ENCODE results near the gene MPZL1. TPM values are rescaled to one million over a fixed set of nuclear protein-coding genes. Genes with fewer than 3 reads are reported as not detected.
"Not testable (repeated sequence)": the region's sequence is repeated elsewhere in the genome, so short reads cannot be mapped to it uniquely, and the experiment has no call there.

MPZL1 gene
- total RNA-seq, 1 experiment from 2014 or later, result 63.0 TPM

DNA sequence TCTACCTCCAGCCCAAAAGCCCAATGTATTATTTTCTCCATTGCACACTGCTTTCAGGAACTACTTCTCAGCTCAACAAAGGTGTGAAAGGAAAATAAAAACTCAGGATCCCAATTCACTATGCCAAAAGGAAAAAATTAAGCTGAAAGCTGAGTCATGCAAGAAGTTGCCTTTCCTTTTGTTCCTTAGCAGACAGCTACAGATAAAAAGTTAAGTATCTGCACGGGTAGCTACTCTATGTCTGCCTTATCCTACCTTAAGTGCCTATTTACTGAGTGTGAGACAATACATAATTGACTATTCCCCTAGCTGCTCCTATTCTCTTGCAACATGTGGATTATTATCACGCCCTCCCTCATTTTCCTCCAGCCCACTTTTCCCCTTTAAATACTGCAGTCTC, 108.1 kb downstream of the MPZL1 start:
- H3K4me3 ChIP-seq, result no peak overlapping the region
- no peak for DNase-seq
- no peaks in the 10 kb centered on the region for H3K27me3 ChIP-seq
- H3K36me3 ChIP-seq, result no peaks in the 10 kb centered on the region
- no peak overlapping the region for H3K27ac ChIP-seq
- H3K9me3 ChIP-seq (replicated peaks), result no peaks in the 10 kb centered on the region
- H3K4me1 ChIP-seq, result no peaks in the 10 kb centered on the region

DNA sequence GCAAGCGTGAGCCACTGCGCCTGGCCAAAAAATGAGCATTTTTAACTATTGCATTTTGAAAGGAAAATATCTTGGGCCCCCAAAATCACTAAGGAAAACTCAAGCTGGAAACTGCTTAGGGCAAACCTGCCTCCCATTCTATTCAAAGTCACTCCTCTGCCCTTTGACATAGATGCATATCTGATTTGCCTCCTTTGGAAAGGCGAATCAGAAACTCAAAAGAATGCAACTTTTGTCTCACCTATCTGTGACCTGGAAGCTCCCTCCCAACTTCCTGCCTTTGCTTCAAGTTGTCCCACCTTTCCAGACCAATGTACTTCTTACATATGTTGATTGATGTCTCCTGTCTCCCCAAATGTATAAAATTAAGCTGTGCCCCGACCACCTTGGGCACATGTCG, 108.9 kb downstream of the MPZL1 start:
- H3K4me3 ChIP-seq; H3K27me3 ChIP-seq; H3K27ac ChIP-seq; H3K9me3 ChIP-seq (replicated peaks); DNase-seq; H3K4me1 ChIP-seq; H3K36me3 ChIP-seq: not testable (repeated sequence)

DNA sequence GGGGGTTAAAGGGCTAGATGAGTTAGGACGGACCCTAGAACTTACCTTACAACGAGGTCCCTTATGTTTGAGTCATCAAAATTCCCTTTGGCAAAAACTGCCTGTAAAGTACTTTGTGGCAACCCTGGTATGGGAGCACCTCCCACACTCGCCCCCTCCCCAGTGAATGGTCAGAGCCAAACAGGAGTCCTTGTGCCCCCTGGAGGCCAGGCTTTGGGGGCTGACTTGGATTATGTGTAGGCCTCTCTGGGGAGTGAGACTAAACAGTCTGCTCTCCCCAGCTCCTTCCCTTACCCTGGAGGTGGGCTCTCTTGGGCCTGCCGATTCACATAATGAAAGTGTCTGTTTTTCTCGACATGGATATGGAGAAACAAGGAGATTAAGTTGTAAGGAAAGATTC, 110.9 kb downstream of the MPZL1 start:
- no peak overlapping the region for H3K27ac ChIP-seq
- no peaks in the 10 kb centered on the region for H3K27me3 ChIP-seq
- no peak overlapping the region for H3K4me3 ChIP-seq
- no peaks in the 10 kb centered on the region for H3K36me3 ChIP-seq
- no peak for DNase-seq
- H3K9me3 ChIP-seq (replicated peaks), result no peaks in the 10 kb centered on the region
- no peaks in the 10 kb centered on the region for H3K4me1 ChIP-seq

DNA sequence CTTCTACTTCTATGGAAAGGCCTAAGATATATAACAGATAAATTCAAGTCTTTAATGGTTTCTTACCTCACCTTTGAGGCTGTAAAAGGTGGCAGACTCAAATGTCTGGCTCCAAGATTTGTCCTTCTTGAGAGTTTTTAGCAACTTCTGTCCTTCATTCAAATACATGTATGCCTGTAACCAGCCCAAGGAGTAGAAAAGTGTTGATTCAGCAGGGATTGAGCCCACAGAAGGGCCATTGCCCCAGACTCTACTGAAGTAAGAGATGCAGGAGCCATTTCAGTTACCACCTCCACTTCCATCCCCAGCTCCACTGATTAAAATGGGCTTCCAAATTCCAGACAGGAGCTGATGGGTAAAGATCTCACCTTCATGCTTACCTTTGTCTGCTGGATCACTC, 112.1 kb downstream of the MPZL1 start:
- no peak for DNase-seq
- Histone ChIP-seq H3K9me3 (replicated peaks) (no peaks in the 10 kb centered on the region), H3K27ac (no peak overlapping the region), H3K4me1 (no peaks in the 10 kb centered on the region), H3K27me3 (no peaks in the 10 kb centered on the region), H3K36me3 (no peaks in the 10 kb centered on the region), H3K4me3 (no peak overlapping the region)

DNA sequence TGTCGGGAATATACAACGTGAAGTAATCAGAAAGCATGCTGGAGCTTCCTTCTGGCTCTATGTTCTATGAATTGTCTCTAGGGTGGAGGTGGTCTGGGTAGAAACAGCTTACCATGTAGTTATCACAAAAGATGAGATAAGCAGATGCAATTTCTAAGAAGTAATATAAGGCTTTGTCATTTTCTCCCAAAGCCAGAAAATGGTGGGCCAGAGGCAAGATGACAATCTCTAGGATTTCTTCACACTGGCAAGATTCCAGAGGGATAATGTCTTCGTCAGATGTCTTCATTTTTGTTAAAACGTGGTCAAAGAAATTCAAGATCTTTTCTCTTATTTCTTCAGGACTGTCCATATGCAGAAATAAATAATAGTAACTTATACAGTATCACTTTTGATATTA, 114.4 kb downstream of the MPZL1 start:
- no peaks in the 10 kb centered on the region for H3K4me1 ChIP-seq
- H3K27ac ChIP-seq, result no peak overlapping the region
- H3K27me3 ChIP-seq, result no peaks in the 10 kb centered on the region
- no peaks in the 10 kb centered on the region for H3K9me3 ChIP-seq (replicated peaks)
- H3K4me3 ChIP-seq, result no peak overlapping the region
- no peaks in the 10 kb centered on the region for H3K36me3 ChIP-seq
- DNase-seq, result no peak

DNA sequence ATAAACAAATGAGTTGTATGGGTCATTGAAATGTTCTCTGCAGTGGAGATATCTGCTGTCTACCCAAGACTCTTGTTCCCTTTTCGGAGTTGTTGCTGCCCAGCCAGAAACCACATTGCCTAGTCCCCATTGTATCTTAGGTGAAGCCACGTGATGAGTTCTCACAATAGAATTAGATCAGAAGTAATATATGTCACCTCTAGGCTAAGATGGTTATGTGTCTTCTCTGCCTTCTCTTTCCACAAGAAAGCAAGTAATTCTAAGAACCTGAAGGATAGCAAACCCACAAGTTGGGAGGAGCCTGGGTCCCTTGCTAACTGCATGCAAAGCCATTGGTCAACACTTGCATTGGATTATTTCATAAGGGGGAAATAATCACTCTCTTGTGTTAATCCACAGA, 115.5 kb downstream of the MPZL1 start:
- Histone ChIP-seq H3K9me3 (replicated peaks) (no peaks in the 10 kb centered on the region), H3K4me3 (no peak overlapping the region), H3K27ac (no peak overlapping the region), H3K36me3 (no peaks in the 10 kb centered on the region), H3K4me1 (no peaks in the 10 kb centered on the region), H3K27me3 (no peaks in the 10 kb centered on the region; the same call in 1 of the 2 replicates)
- DNase-seq, result no peak

DNA sequence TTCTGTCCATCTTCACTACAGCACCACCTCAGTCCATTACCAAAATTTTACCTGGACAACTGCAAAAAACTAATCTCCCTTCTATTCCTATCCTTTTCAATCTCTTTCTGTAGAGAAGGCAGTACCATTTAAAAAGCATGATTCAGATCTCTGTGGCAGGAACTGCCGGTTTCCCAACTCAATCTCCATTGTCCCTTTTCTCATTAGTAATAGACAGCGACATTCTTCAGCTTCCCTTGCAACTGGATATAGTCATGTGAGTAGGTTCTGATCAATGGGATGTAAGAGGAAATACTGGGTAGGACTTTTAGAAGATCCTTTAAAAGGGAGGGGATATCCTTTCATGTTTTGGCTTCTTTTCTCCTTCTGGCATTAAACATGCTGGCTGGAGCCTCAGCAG, 117.2 kb downstream of the MPZL1 start:
- Histone ChIP-seq H3K27ac (no peak overlapping the region), H3K9me3 (replicated peaks) (no peaks in the 10 kb centered on the region)

More for the DNA sequence above, 117.2 kb downstream of the MPZL1 start:
- H3K4me3 ChIP-seq, result no peak overlapping the region
- no peaks in the 10 kb centered on the region for H3K36me3 ChIP-seq
- no peaks in the 10 kb centered on the region; the same call in 1 of the 2 replicates for H3K27me3 ChIP-seq
- no peak for DNase-seq
- H3K4me1 ChIP-seq, result no peaks in the 10 kb centered on the region

Other genes with a start within 250 kb of the MPZL1 start
- 1.1 TPM in 2 replicates for gene CD247, start 203.5 kb upstream of the MPZL1 start, total RNA-seq (2014; rRNA removed; shearing (Covaris generic))
- 37.5 and 39.4 TPM in 2 replicates for gene CREG1, start 168.2 kb upstream of the MPZL1 start, total RNA-seq (2014; rRNA removed; shearing (Covaris generic))
- 0.16 and 0.20 TPM in 2 replicates for gene RCSD1, start 91.8 kb upstream of the MPZL1 start, total RNA-seq (2014; rRNA removed; shearing (Covaris generic))
- gene ADCY10, start 192.2 kb downstream of the MPZL1 start, total RNA-seq (2014; rRNA removed; shearing (Covaris generic)), result 0.13 and 0.38 TPM in 2 replicates
- gene DCAF6, start 214.7 kb downstream of the MPZL1 start, total RNA-seq (2014; rRNA removed; shearing (Covaris generic)), result 34.7 and 34.8 TPM in 2 replicates
- gene MPC2, start 215.1 kb downstream of the MPZL1 start, total RNA-seq (2014; rRNA removed; shearing (Covaris generic)), result 41.2 and 45.5 TPM in 2 replicates

Measured in SJCRH30 (cell line).